DMS 273 (cell line): ENCODE data around the gene BCAR3.

Experiments used
- DNase-seq: peaks from one replicate; lab custom pipeline; 2025; ENCODE audit not compliant: unreplicated experiment; lab: John Stamatoyannopoulos, UW

The BCAR3 gene

DNA sequence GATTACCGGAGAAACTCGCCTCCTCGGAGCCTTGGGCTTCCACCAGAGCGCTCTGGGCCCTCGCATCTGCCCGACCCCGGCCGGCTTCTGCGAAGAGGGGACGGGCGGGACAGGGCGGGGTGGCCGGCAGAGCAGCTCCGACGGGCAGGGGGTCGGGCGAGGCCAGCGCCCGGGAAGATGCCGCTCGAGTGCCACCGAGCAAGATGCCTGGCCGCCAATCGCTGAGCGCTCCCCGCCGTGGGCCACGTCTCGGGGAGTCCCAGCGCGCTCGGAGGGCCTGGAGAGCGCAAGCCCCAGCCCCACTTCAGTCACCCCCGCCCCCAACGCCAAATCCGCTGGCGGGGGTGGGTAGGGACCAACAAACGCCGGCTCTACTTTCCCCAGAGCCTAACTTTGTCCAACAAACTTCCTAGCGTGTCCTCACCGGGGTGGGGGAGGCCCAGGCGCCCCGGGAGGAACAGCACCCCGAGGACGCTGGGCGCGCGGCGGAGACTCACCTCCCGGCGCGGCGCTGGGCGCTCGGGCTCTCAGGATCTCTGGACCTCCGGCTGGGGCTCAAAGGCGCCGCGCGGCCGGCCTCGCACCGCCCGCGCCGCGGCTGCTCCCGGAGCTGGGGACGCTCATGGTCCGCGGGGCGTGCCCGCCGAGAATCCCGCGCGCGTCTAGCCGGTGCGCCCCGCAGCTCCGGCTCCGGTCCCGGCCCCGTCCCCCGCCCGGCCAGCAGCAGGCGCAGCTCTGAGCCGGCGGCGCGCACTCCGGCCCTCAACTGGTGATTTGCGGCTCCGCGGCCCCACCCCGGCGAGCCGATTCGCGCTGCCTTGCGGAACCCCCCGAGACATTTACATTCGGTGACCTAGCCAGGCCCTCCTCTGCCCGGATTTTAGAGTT is at the start of gene BCAR3:
Gene BCAR3 (minus strand): TSS at position 737 of the 888 bp plus-strand sequence. CDS start 6,907 bp downstream, outside the sequence.
- peak; percentile 83 for DNase-seq

DNA sequence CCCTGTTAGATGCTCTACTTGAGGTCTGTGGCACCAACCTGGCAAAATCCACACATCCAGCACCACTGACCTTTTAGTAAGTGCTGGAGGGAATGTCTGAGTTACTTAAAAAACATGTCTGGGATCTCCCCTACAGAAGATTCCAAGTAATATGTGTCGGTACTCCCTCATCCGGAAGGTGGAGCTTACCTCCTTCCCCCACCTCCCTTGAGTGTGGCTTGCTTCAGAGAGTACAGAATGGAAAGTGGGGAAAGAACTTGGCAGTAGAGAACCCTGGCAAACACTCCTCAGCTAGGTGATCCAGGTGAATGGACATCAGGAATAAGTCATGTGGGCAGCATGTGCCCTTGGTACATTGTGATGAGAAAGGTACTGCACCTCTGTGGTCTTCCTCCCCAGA is 49.0 kb upstream of the BCAR3 start:
- no peak for DNase-seq

DNA sequence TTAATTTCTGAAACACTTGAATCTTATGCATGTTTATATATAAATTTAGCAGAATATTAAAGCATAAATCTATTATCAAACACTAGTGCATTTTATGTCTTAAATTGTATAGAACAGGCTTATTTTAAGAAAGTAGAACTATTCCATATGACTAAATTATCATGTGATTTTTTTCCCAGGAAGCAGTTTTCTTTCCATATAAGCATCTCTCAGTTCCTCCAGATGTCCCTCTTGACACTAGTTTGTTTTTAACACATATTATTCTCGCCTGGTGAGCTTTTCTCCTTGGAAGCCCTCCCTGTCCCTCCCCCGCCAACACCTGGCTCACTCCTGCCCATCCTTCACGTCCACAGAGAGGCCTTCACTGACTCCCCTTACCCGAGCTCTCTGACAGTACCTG is 48.3 kb upstream of the BCAR3 start:
- no peak for DNase-seq

DNA sequence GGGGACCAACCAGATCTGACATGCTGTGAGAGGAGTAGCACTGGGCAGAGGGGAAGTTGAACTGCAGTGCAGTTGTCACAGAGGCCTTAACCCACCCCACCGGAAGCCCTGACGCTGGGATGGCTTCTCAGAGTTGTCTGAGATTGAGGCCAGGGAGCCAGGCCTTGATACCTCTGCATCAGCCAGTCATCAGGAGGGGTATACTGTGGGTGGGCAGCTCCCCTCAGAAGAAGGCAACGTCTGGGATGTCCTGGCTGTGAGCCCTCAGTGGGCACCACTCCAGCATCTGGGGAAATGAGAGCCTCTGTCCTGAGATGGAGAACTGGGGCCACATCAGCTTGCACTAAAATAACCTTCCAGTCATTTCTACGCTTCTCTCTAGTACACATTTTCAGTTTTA is 47.9 kb upstream of the BCAR3 start:
- peak; percentile 21 for DNase-seq

DNA sequence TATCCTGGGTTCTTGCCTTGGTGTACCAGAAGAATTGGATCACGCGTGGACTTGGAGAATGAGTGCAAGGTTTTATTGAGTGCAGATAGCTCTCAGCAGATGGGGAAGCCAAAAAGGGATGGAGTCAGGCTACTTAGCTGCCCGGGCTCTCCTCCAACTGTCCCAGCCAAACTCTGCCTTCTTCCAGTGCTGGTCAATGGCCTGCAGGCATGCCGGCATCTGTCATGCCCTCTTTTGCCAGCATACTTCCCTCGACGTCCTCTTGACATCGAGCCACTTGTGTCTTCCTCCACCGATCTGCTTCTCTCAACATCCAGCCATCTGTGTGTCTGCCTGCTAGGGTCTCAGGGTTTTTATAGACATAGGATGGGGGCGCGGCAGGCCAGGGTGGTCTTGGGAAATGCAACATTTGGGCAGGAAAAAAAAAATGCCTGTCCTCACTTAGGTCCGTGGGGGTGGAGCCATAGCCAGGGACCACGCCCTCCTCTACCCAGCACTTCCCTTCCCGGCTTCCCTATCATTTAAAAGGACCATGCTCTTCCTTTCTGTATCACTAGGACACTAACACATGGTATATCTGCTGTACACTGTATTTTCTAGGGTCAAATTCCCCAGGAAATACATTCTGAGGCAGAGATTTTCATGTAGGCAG is 47.0 kb upstream of the BCAR3 start:
- DNase-seq = peak; percentile 50

DNA sequence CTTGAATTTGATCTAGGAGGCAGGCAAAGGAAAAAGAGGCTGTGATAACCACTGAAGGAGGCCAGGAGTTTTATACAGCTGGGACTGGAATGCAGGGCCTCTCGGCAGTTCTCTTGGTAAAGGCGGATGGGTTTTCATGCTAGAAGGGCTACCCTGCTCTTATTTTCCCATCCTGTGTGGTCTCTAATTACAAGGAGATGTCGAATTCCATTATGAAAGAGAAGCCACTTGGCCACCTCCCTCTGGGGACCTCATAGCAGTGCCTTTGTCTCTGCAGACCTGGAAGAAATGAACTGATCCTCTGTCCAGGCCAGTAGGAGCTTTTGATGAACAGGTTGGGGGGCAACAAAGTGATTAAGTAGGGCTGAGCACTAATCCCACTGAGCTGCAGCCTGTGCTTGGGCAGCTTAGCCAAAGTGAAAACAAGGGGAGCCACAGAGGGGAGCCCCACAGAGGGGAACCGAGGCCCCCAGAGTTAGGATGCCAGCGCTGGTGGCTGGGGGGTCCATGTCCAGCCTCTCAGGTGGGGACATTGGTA is 42.2 kb upstream of the BCAR3 start:
- no peak for DNase-seq

DNA sequence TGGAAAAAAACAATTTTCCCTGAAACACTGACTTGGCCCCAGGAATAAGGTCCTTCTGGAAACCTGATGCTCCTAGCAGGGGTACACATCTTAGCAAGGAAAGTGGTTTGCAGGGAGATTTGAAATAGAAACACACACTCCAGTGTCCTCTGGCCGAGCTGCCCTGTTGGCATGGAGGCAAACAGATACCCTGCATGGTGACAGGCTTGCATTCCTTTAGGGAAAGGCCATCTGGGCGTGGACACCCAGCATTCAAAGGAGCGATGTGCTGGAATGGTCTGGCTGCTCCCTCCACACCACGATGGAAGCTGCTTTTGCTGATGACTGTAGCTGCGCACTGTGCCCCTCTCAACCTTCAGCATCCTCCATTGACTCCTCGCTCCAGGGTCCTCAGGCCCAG is 41.5 kb upstream of the BCAR3 start:
- DNase-seq = no peak

DNA sequence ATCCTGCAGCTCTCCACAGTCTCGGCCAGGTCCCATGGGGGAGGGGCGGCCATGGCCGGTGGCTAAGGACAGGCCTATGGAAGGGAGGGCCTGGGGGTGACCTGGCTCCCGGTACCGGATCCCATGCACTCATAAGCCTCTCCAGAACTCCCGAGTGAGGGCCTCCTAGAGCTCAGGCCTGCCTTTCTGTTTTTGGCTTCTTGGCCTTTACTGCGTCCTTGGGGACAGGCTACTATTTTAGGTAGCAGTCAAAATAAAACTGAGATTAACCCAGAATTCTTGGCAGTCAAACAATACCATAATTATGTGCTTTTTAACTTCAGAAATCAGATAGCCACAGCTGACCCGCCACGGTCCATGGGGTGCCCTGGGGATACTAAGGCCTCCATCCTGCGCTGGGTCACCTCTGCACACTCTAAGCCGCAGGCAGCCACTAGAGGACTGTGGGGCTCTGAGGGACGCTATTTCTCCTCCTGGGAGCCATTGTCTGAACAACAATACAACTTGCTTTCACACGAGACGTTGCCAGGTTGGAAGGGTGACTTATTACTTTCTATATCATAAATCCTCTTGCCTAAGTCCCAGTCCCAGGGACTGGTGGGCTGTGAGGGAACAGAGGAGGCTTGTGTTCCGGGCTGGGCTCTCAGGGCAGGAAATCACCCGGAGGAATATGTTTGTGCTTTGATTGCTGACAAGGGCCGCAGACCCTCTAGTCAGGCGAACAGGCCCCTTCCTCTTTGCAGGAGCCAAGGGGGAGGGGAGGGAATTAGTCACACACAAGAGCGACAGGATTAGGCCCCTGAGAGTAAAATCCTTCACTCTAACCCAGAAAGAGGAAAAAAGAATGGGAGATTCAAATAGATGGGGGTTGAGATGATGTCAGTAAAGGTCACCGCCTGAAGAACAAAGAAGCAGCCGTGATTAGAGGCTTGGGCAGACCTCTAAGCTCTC is 40.7 kb upstream of the BCAR3 start:
- no peak for DNase-seq

DNA sequence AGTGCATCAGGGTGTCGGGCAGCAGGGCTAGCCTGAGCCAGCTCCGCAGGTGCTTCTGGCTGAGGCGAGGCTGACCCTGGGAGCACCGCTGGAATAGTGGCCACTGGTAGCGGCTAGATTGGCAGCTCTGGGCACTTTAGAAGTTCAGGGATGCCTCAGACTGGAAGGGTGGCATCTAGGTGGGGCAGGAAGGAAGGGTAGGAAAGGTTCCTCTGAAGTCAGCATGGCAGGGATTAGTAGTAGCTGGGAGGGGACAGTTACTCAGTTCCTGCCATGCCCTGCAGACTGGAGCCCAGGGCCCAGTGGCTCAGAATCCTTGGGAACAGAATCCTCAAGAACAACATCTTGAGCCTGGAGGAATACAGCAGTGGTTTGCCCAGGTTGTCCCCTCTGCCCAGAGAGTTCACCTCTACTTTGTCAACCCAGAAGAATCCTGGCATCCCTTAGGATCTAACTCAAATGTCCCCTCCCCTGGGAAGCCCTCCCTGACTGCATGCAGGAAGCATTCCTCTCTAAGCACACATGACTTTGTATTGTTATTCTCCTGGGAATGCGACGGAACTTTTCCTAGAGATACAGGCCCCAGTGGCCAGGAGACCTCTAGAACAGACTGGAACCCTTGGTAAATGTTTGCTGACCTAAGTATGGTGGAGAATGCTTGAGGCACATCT is 39.5 kb upstream of the BCAR3 start:
- no peak for DNase-seq

DNA sequence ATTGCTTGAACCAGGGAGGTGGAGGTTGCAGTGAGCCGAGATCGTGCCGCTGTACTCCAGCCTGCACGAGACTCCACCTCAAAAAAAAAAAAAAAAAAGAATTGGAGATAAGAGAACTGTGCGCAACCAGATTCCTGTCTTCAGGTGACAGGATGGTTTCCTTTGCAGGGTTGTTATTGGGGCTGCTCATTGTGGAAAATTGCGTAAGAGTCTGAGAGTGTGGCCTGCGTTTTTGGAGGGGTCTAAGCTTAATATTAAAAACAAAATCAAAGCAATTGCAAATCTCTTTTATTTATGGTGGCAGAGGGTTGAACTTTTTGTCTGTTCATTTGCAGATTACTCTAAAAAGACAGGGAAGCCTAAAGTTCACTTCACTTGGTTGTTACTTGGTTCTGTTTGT is 36.0 kb upstream of the BCAR3 start:
- DNase-seq = no peak

DNA sequence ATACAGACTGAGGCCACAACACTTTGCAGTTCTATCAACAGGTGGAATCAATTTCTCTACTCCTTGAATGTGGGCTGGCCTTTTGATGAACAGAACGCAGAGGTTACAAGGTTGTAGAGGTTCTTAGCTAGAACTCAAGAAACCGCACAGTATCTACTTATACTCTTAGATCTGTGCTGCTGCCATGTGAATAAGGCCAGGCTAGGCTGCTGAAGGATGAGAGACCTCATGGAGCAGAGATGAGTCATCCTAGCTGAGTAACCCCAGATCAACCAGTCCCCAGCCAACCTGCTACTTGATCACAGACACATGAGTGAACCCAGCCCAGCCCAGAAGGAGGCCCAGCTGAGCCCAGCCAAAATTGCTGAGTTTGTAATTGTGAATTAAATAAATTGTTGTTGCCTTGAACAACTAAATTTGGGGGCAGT is 35.3 kb upstream of the BCAR3 start:
- DNase-seq = peak; percentile 47

DNA sequence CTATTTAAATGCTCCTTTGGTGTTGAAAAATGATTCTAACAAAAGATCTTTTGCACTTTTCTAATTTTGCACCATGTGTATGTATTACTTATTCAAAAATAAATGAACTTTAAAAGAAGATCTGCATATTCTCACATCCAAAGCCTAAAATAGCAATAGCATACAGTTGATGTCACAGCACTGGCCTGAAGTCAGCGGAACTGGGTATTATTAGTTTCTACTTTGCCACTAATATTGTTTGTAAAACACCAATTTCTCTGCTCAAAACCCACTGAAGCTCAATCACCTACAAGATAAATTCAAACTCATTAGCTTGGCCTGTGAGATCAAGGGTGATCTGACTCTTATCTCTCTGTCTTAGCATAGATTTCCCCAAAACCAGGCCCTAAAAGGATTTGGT is 34.5 kb upstream of the BCAR3 start:
- no peak for DNase-seq

DNA sequence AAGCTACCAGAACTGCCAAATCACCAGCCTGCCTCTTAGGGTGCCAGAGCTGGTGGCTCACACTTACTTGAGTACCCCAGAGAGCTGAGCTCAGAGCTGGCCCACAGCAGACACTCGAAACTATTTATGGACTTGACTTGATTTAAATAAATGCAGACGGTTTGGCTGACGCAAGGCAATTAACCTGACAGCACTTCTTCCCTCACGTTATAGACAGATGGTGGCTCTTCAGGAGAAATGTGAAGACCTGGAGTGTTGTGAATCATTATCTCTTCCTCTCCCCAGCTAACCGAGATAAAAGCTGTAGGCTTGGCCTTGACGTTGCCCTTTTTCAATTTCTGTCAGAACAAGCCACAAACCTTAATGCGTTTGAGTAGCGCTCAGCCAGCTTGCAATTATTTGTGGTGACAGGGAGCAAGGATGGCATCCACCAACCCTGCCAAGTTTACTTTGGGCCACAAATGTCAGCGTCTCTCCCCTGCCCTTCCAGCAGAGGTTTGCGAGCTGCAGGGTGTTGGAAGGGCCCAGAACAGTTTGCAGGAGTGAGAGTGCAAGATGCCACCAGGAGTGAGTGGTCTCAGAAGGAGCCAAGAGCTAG is 34.0 kb upstream of the BCAR3 start:
- peak; percentile 70 for DNase-seq

DNA sequence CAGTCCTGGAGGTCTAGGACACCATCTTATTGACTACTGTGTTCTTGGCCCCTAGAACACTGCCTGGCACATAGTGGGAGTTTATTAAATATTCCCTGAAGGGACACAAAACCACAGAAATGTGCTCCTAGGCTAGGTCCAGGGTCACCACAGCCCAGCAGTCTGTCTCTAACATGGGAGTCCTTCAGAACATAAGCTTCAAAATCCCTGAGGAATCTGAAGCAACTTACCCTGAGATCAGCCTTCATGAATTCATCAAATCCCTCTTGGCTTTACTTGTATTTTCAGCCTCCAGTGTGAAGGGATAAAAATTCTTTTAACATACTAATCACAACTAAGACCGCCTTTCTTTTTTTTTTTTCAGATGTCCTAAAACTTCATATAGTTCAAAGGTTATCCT is 32.7 kb upstream of the BCAR3 start:
- no peak for DNase-seq

DNA sequence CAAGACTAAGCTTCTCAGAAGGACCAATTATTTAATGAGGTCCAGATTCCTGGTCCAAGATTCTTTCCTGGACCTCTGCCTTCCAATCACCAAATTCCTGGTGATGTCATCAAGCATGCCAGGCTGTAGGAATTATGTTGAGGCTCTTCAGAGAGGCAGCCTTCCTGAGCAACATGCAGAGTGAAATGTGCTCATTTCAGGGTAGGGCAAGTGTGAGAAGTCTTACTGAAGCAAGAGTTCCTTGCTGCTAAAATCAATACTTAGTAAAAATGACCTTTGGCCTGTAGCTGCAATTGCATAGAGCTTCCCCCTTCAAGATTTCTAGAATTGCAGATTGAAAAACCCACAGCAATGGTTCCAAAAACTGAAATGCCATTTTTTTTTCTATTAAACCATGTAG is 31.7 kb upstream of the BCAR3 start:
- DNase-seq = no peak

DNA sequence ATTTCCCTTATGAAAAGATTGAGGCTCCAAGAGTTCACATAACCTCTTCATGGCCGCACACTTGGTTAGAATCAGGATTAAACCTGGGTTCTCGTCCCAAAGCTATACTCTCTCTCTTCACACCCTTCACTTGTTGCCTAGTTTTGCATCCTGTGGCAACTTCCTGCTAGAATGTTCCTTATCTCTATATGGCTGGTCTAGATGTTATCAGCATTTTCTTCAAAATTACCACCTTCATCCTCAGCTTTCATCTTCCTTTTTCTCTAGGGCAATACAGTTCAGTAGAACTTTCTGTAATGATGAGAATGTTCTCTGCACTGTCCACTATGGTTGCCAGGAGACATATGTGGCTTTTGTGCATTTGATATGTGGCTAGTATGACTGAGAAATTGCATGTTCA is 31.1 kb upstream of the BCAR3 start:
- DNase-seq = no peak

DNA sequence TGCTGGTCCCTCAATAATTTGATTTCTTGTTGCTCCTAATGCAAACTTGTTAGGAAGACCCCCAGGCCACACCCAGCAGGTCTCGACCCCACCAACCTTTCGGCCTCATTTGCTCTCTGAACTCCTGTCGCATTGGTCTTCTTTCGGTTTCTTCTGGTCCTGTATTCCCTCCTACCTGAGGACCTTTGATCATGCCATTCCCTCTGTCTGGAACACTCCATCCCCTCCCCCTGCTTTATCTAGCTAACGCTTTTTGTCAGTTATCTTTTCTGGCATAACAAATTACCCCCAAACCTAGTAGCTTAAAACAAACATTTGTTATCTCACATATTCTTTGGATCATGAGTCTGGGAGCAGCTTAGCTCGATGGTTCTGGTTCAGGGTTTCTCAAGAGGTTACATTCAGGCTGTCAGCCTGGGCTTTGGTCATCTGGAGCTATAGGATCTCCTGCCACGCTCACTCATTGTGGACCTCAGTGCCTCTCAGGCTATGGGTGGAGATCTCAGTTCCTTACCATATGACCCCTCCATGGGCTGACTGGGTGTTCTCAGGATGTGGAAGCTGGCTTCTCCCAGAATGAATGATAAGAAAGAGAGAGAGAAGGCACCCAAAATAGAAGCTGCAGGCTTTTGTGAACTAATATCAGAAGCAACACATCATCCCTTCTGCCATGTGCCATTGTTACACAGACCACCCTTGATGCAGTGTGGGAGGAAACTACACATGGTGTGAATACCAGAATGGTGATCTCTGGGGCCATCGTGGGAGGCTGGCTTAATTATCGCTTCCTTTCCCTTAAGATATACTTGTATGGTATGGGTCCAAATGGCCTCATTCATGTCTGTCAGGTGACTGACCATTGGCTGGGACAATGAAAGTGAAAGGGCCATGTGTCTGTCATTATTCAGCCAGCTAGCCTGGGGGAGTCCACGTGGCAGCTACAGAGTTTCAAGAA is 29.1 kb upstream of the BCAR3 start:
- DNase-seq = no peak

DNA sequence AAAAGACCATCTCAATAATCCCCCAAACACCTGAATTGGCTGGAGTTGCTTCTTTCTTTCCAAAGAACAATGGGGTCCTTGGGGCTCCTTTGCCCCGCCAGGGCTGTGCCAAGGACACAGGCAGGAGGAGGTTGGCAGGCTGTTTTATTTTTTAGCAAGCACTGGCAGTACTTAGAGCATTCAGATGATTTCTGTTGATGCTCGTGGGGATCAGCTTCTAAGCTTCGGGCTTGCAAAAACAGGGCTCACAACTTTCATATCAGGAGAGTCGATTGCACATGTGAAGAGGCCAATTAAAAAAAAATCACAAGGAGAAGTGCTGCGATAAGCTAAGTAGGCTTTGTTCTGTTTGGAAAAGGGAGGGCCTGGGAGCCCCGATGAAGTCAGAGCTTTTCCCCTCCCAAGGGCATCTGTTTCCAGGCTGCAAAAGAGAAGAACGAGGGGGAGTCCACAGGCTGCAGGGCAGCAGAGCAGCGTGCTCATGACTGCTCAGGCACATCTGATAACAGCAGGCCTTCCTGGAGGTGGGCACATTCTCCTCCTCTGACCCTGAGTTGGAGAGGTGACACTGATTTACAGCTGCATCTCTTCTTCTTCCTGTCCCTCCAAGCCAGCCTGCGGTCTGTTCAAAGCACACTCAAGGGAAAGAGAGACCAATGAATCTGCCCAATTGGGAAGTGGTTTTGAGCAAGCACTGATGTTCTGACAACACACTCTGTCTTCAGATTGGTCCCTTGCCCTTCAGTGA is 27.3 kb upstream of the BCAR3 start:
- DNase-seq = peak; percentile 49
